Neural progenitor cell (in vitro differentiated cells): Measurements from ENCODE around the gene SPAG16. TPM values are rescaled to one million over a fixed set of nuclear protein-coding genes. Genes with fewer than 3 reads are reported as not detected.

ENCODE experiments used
- DNase-seq: peaks from one replicate; pipeline ENCODE4 v3.0.0-alpha.2; 2016; ENCODE audit warnings: low spot score
- H2AFZ ChIP-seq: fragments of 200-600 bp; sonication (generic); replicated peaks from 2 replicates; pipeline ENCODE4 v1.6.1; 2016; ENCODE audit warnings: antibody characterized with exemption
- H3F3A ChIP-seq: fragments of 200-600 bp; sonication (generic); 2 replicates; pipeline ENCODE4 v1.6.1; 2016; ENCODE audit warnings: antibody characterized with exemption, low read depth
- H3K27ac ChIP-seq: fragments of 200-600 bp; sonication (generic); 2 replicates; pipeline ENCODE4 v1.5.1; 2016; ENCODE audit warnings: mild to moderate bottlenecking
- H3K27me3 ChIP-seq: fragments of 200-600 bp; sonication (generic); 2 replicates; pipeline ENCODE4 v1.6.1; 2016; ENCODE audit warnings: mild to moderate bottlenecking, moderate library complexity
- H3K36me3 ChIP-seq: fragments of 200-600 bp; sonication (generic); 2 replicates; pipeline ENCODE4 v1.5.1; 2016
- H3K4me1 ChIP-seq: fragments of 200-600 bp; sonication (generic); 2 replicates; pipeline ENCODE4 v1.6.1; 2016; ENCODE audit warnings: mixed run types
- H3K4me2 ChIP-seq: fragments of 200-600 bp; sonication (generic); 2 replicates; pipeline ENCODE4 v1.6.1; 2016
- H3K4me3 ChIP-seq: fragments of 200-600 bp; sonication (generic); 2 replicates; pipeline ENCODE4 v1.5.1; 2016
- H3K79me2 ChIP-seq: fragments of 200-600 bp; sonication (generic); 2 replicates; pipeline ENCODE4 v1.6.1; 2016; ENCODE audit warnings: low read depth
- H3K9ac ChIP-seq: fragments of 200-600 bp; sonication (generic); 2 replicates; pipeline ENCODE4 v1.6.1; 2016
- H3K9me3 ChIP-seq: fragments of 200-600 bp; sonication (generic); 2 replicates; pipeline ENCODE4 v1.5.1; 2016; ENCODE audit warnings: low read depth
- H4K20me1 ChIP-seq: fragments of 200-600 bp; sonication (generic); 2 replicates; pipeline ENCODE4 v1.6.1; 2016; ENCODE audit warnings: low read depth
- H3K27ac Mint-ChIP-seq: 3 replicates; pipeline ENCODE4 v1.8.0; 2021; ENCODE audit warnings: mixed read lengths
- H3K27me3 Mint-ChIP-seq: 2 replicates; pipeline ENCODE4 v1.8.0; 2022; ENCODE audit warnings: low read depth, mild to moderate bottlenecking, inconsistent platforms, moderate library complexity, mixed read lengths; ENCODE audit not compliant: insufficient read depth
- H3K36me3 Mint-ChIP-seq: 3 replicates; pipeline ENCODE4 v1.8.0; 2021; ENCODE audit warnings: mixed read lengths
- H3K4me1 Mint-ChIP-seq: 3 replicates; pipeline ENCODE4 v1.8.0; 2021; ENCODE audit warnings: mixed read lengths
- H3K4me3 Mint-ChIP-seq: 3 replicates; pipeline ENCODE4 v1.8.0; 2021; ENCODE audit warnings: mild to moderate bottlenecking, moderate library complexity, mixed read lengths
- H3K9me3 Mint-ChIP-seq: 3 replicates; pipeline ENCODE4 v1.8.0; 2020; ENCODE audit warnings: mixed read lengths
- EZH2 ChIP-seq: fragments of 200-600 bp; sonication (generic); IDR thresholded peaks from 2 replicates; pipeline ENCODE4 v1.6.1; 2017; ENCODE audit warnings: antibody characterized with exemption, mild to moderate bottlenecking, moderate library complexity
- EZH2phosphoT487 ChIP-seq: fragments of 200-600 bp; sonication (generic); IDR thresholded peaks from 2 replicates; pipeline ENCODE4 v1.6.1; 2017; ENCODE audit warnings: antibody characterized with exemption
- total RNA-seq: library from RNA; depleted of rRNA; stranded (reverse); fragments of >200 nt; gene quantifications from 2 replicates; pipeline ENCODE4 v1.2.3, GENCODE V29; 2015; ENCODE audit warnings: low replicate concordance
- TF ChIP-seq, protein P1 (sequence below): fragments of 200-600 bp; sonication (generic); IDR thresholded peaks from 2 replicates; pipeline ENCODE4 v1.5.1; 2017; ENCODE audit warnings: antibody characterized with exemption, mild to moderate bottlenecking

Gene SPAG16
- total RNA-seq, 1 donor from 2014 or later: 70.3 TPM

- no peaks in the 10 kb centered on the region for H3K9me3 ChIP-seq
- no peaks in the 10 kb centered on the region for H3K36me3 ChIP-seq
- TF ChIP-seq, protein P1, sequence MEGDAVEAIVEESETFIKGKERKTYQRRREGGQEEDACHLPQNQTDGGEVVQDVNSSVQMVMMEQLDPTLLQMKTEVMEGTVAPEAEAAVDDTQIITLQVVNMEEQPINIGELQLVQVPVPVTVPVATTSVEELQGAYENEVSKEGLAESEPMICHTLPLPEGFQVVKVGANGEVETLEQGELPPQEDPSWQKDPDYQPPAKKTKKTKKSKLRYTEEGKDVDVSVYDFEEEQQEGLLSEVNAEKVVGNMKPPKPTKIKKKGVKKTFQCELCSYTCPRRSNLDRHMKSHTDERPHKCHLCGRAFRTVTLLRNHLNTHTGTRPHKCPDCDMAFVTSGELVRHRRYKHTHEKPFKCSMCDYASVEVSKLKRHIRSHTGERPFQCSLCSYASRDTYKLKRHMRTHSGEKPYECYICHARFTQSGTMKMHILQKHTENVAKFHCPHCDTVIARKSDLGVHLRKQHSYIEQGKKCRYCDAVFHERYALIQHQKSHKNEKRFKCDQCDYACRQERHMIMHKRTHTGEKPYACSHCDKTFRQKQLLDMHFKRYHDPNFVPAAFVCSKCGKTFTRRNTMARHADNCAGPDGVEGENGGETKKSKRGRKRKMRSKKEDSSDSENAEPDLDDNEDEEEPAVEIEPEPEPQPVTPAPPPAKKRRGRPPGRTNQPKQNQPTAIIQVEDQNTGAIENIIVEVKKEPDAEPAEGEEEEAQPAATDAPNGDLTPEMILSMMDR: no peak
- no peak for TF ChIP-seq EZH2
- TF ChIP-seq EZH2phosphoT487: no peak
Observed at GRCh38 chr2:213419980-213420379, 135.7 kb downstream of the SPAG16 start.

DNA sequence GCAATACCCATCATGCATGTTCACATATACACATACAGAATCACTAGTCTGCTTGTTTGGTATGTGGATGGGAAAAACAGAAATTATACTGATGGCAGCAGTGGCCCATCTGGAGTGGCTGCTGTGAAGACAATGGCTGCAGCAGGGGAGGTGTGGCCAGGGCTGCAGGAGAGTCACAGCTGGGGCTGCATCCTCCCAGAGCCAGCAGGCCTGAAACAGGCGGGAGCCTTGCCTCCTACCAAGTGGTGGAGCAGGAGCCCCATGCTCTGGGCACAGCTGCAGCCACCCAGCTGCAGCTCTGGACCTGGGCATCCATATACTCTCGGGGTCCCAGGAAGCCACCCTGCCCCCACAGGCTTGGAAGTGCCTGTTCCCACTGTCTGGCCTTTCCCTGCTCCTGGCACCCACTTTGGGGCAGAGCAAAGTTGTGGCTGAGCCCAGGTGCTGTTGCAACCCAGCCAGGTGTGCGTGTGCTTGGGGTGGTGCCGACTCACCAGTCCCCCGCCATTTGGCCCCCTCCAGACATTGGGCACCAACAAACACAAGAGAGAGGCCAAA lies 136.6 kb downstream of the SPAG16 start:
- Mint-ChIP-seq H3K4me1 (no peaks in the 10 kb centered on the region), H3K27me3 (no peaks in the 10 kb centered on the region), H3K27ac (no peak overlapping the region), H3K9me3 (peaks cover 4% of the 10 kb centered on the region), H3K36me3 (no peaks in the 10 kb centered on the region), H3K4me3 (no peak overlapping the region)
- no peaks in the 10 kb centered on the region for H3K27me3 ChIP-seq
- no peaks in the 10 kb centered on the region for H3K79me2 ChIP-seq
- peak; percentile 15 for DNase-seq
- TF ChIP-seq, protein P1: no peak
- TF ChIP-seq EZH2 (no peak), EZH2phosphoT487 (no peak)
- H3K27ac ChIP-seq: no peak overlapping the region
- no peak overlapping the region for H3K4me2 ChIP-seq
- no peaks in the 10 kb centered on the region for H4K20me1 ChIP-seq
- no peaks in the 10 kb centered on the region for H3F3A ChIP-seq
- no peak overlapping the region for H3K9ac ChIP-seq
- no peaks in the 10 kb centered on the region for H3K36me3 ChIP-seq
- H2AFZ ChIP-seq: no peak overlapping the region
- H3K9me3 ChIP-seq: no peaks in the 10 kb centered on the region
- H3K4me3 ChIP-seq: no peak overlapping the region
- H3K4me1 ChIP-seq: no peaks in the 10 kb centered on the region

More at GRCh38 chr2:213419980-213420379, 135.7 kb downstream of the SPAG16 start:
- no peaks in the 10 kb centered on the region for H3K4me1 Mint-ChIP-seq
- Histone ChIP-seq H3K4me1 (no peaks in the 10 kb centered on the region), H3K4me3 (no peak overlapping the region), H3K79me2 (no peaks in the 10 kb centered on the region), H4K20me1 (no peaks in the 10 kb centered on the region), H3K4me2 (no peak overlapping the region), H2AFZ (no peak overlapping the region), H3F3A (no peaks in the 10 kb centered on the region), H3K27me3 (no peaks in the 10 kb centered on the region), H3K27ac (no peak overlapping the region), H3K9ac (no peak overlapping the region)
- H3K4me3 Mint-ChIP-seq: no peak overlapping the region
- no peaks in the 10 kb centered on the region for H3K27me3 Mint-ChIP-seq
- no peak for DNase-seq
- H3K36me3 Mint-ChIP-seq: no peaks in the 10 kb centered on the region
- H3K27ac Mint-ChIP-seq: no peak overlapping the region
- H3K9me3 Mint-ChIP-seq: peaks cover 4% of the 10 kb centered on the region

- peaks cover 4% of the 10 kb centered on the region for H3K9me3 Mint-ChIP-seq
- no peaks in the 10 kb centered on the region for H3K27me3 Mint-ChIP-seq
- Histone ChIP-seq H3F3A (no peaks in the 10 kb centered on the region), H3K9ac (no peak overlapping the region), H3K27ac (no peak overlapping the region), H3K27me3 (no peaks in the 10 kb centered on the region), H3K9me3 (no peaks in the 10 kb centered on the region), H2AFZ (no peak overlapping the region), H3K79me2 (no peaks in the 10 kb centered on the region), H3K4me1 (no peaks in the 10 kb centered on the region), H3K4me3 (no peak overlapping the region), H3K4me2 (no peak overlapping the region), H4K20me1 (no peaks in the 10 kb centered on the region), H3K36me3 (no peaks in the 10 kb centered on the region)
- no peak for DNase-seq
- no peaks in the 10 kb centered on the region for H3K4me1 Mint-ChIP-seq
- no peak overlapping the region for H3K27ac Mint-ChIP-seq
- H3K36me3 Mint-ChIP-seq: no peaks in the 10 kb centered on the region
- TF ChIP-seq, protein P1: no peak
- TF ChIP-seq EZH2 (no peak), EZH2phosphoT487 (no peak)
- H3K4me3 Mint-ChIP-seq: no peak overlapping the region
Observed at GRCh38 chr2:213422211-213422610, 137.9 kb downstream of the SPAG16 start.
